SU-DHL-6 (cell line): ENCODE data around the gene TRPM2.

Experiments used
- EZH2phosphoT487 ChIP-seq: fragments of 200-600 bp; sonication (generic), shearing (Covaris generic); conservative IDR thresholded peaks from 2 replicates; pipeline ENCODE4 v1.6.1; 2018; ENCODE audit warnings: mild to moderate bottlenecking, antibody characterized with exemption, low read length, moderate library complexity, mixed read lengths
- TF ChIP-seq, protein P1 (sequence below): fragments of 200-600 bp; sonication (generic); IDR thresholded peaks from one replicate; pipeline ENCODE4 v1.5.1; 2017; ENCODE audit warnings: antibody characterized with exemption, mild to moderate bottlenecking, low read length, moderate library complexity; ENCODE audit not compliant: insufficient read depth, poor library complexity, severe bottlenecking

DNA sequence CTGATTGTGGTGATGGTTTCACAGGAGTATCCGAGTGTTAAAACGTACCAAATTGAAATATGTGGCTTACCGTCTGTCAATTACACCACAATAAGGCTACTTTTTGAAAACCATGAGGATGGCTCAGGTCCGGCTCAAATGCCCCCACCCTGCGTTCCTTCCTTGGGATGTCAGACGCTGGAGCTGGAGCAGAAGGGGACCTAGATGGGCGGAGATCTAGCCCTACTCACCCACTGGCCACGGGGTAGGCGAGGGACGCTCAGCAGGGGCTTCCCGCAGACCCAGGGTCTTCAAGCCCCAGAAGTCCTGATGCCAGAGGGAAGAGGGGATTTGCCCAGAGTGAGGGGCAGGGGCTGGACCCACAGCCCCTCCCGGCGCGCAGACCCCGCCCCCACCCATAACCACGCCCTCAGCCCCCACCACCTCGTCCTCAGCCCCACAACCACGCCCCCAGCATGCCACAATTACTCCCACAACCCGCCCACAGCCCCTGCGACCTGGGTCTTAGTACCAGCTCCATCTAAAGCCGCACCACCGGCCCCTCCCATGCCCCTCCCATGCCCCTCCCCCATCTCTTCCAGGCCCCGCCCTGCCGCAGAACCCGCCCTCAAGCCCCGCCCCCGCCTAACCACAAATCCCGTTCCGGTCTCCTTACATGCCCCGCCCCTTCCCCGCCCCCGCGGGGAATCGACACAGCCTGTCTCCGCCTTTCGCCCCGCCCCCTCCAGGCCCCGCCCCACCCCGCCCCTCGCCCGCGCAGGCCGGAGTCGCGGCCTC, 101.5 kb downstream of the TRPM2 start, which contains the start of gene LRRC3:
- TF ChIP-seq, protein P1, sequence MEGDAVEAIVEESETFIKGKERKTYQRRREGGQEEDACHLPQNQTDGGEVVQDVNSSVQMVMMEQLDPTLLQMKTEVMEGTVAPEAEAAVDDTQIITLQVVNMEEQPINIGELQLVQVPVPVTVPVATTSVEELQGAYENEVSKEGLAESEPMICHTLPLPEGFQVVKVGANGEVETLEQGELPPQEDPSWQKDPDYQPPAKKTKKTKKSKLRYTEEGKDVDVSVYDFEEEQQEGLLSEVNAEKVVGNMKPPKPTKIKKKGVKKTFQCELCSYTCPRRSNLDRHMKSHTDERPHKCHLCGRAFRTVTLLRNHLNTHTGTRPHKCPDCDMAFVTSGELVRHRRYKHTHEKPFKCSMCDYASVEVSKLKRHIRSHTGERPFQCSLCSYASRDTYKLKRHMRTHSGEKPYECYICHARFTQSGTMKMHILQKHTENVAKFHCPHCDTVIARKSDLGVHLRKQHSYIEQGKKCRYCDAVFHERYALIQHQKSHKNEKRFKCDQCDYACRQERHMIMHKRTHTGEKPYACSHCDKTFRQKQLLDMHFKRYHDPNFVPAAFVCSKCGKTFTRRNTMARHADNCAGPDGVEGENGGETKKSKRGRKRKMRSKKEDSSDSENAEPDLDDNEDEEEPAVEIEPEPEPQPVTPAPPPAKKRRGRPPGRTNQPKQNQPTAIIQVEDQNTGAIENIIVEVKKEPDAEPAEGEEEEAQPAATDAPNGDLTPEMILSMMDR = no peak
- TF ChIP-seq EZH2phosphoT487 = no peak
